Neural cell (in vitro differentiated cells): ENCODE measurements around the gene CREB3L4. TPM values are rescaled to one million over a fixed set of nuclear protein-coding genes. Genes with fewer than 3 reads are reported as not detected.
"Not testable (repeated sequence)": the region's sequence is repeated elsewhere in the genome, so short reads cannot be mapped to it uniquely, and the experiment has no call there.

Source experiments
- H2AFZ ChIP-seq: fragments of 200-600, 300-800 bp; sonication (generic), shearing (Covaris generic); 2 replicates; pipeline ENCODE4 v1.6.0; 2014; ENCODE audit warnings: low read depth, mild to moderate bottlenecking, antibody characterized with exemption, low read length, moderate library complexity
- H3F3A ChIP-seq: fragments of 200-600 bp; shearing (Covaris generic); 2 replicates; pipeline ENCODE4 v1.6.1; 2016; ENCODE audit warnings: mild to moderate bottlenecking, moderate library complexity, mixed read lengths, antibody characterized with exemption, low read length; ENCODE audit not compliant: insufficient read depth, poor library complexity, severe bottlenecking
- H3K27ac ChIP-seq: fragments of 200-600, 300-800 bp; sonication (generic), shearing (Covaris generic); 2 replicates; pipeline ENCODE4 v1.5.1; 2014; ENCODE audit warnings: mild to moderate bottlenecking, low read length, moderate library complexity
- H3K27me3 ChIP-seq: fragments of 300-800, 200-600 bp; sonication (generic), shearing (Covaris generic); 2 replicates; pipeline ENCODE4 v1.6.0; 2014; ENCODE audit warnings: mild to moderate bottlenecking, low read depth, low read length, moderate library complexity; ENCODE audit not compliant: insufficient read depth
- H3K36me3 ChIP-seq: fragments of 300-800, 200-600 bp; sonication (generic), shearing (Covaris generic); 2 replicates; pipeline ENCODE4 v1.5.1; 2014; ENCODE audit warnings: mild to moderate bottlenecking, antibody characterized with exemption, low read length, moderate library complexity; ENCODE audit not compliant: insufficient read depth
- H3K4me2 ChIP-seq: fragments of 300-800, 200-600 bp; sonication (generic), shearing (Covaris generic); 2 replicates; pipeline ENCODE4 v1.6.0; 2014; ENCODE audit warnings: mild to moderate bottlenecking, low read length
- H3K4me3 ChIP-seq: fragments of 300-800, 200-600 bp; sonication (generic), shearing (Covaris generic); 2 replicates; pipeline ENCODE4 v1.5.1; 2014; ENCODE audit warnings: mild to moderate bottlenecking, low read length, moderate library complexity
- H3K79me2 ChIP-seq: fragments of 200-600 bp; shearing (Covaris generic); replicated peaks from 2 replicates; pipeline ENCODE4 v1.6.0; 2014; ENCODE audit warnings: mild to moderate bottlenecking, low read length, moderate library complexity; ENCODE audit not compliant: insufficient read depth
- H3K9ac ChIP-seq: fragments of 300-800, 200-600 bp; sonication (generic), shearing (Covaris generic); 2 replicates; pipeline ENCODE4 v1.6.1; 2016; ENCODE audit warnings: mild to moderate bottlenecking, low read length, mixed read lengths
- H3K9me2 ChIP-seq: fragments of 200-600 bp; shearing (Covaris generic); 2 replicates; pipeline ENCODE4 v1.6.1; 2016; ENCODE audit warnings: mild to moderate bottlenecking, low read length, mixed read lengths; ENCODE audit not compliant: insufficient read depth
- H3K9me3 ChIP-seq: fragments of 200-600, 300-800 bp; sonication (generic), shearing (Covaris generic); 2 replicates; pipeline ENCODE4 v1.6.1; 2016; ENCODE audit warnings: mild to moderate bottlenecking, mixed run types, low read length, moderate library complexity, mixed read lengths
- H4K20me1 ChIP-seq: fragments of 200-600 bp; shearing (Covaris generic); 2 replicates; pipeline ENCODE4 v1.6.1; 2016; ENCODE audit warnings: mild to moderate bottlenecking, mixed run types; ENCODE audit not compliant: insufficient read depth
- CTCF ChIP-seq: fragments of 450-650 bp; IDR thresholded peaks from 2 replicates; pipeline ENCODE4 v1.5.1; 2014; ENCODE audit warnings: antibody characterized with exemption, mild to moderate bottlenecking, moderate library complexity; ENCODE audit not compliant: poor library complexity, severe bottlenecking
- EP300 ChIP-seq: fragments of 450-650 bp; conservative IDR thresholded peaks from 2 replicates; pipeline ENCODE4 v1.6.1; 2014; ENCODE audit warnings: antibody characterized with exemption, mild to moderate bottlenecking, moderate library complexity; ENCODE audit not compliant: poor library complexity, severe bottlenecking
- EZH2 ChIP-seq: fragments of 200-600, 300-800 bp; shearing (Covaris generic), sonication (generic); IDR thresholded peaks from 2 replicates; pipeline ENCODE4 v1.6.1; 2014; ENCODE audit warnings: antibody characterized with exemption, low read length, borderline replicate concordance, mild to moderate bottlenecking; ENCODE audit not compliant: insufficient read depth, poor library complexity, severe bottlenecking
- MXI1 ChIP-seq: fragments of 450-650 bp; conservative IDR thresholded peaks from 2 replicates; pipeline ENCODE4 v1.6.1; 2014; ENCODE audit warnings: antibody characterized with exemption, mild to moderate bottlenecking; ENCODE audit not compliant: poor library complexity, severe bottlenecking
- POLR2AphosphoS5 ChIP-seq: IDR thresholded peaks from 2 replicates; pipeline ENCODE4 v1.6.1; 2012
- RAD21 ChIP-seq: fragments of 450-650 bp; conservative IDR thresholded peaks from 2 replicates; pipeline ENCODE4 v1.6.1; 2014; ENCODE audit warnings: antibody characterized with exemption, mild to moderate bottlenecking, moderate library complexity
- REST ChIP-seq: IDR thresholded peaks from 2 replicates; pipeline ENCODE4 v1.6.1; 2012; ENCODE audit warnings: borderline replicate concordance
- SMC3 ChIP-seq: fragments of 450-650 bp; conservative IDR thresholded peaks from 2 replicates; pipeline ENCODE4 v1.6.1; 2014; ENCODE audit warnings: antibody characterized with exemption, mild to moderate bottlenecking, moderate library complexity; ENCODE audit not compliant: poor library complexity
- TAF1 ChIP-seq: IDR thresholded peaks from 2 replicates; pipeline ENCODE4 v1.6.1; 2012; ENCODE audit warnings: low read depth
- polyA plus RNA-seq: library from polyadenylated mRNA; depleted of rRNA; stranded (reverse); fragments of >200 nt; gene quantifications from 2 replicates; pipeline ENCODE4 v1.2.3, GENCODE V29; 2014

Gene CREB3L4
- polyA plus RNA-seq, 1 donor from 2014 or later, result 18.0 TPM

GRCh38 chr1:154006136-154006535 is 38.4 kb downstream of the CREB3L4 start:
- no peaks in the 10 kb centered on the region for H3K9me2 ChIP-seq
- no peak overlapping the region for H3K27ac ChIP-seq
- H3K9ac ChIP-seq, result no peak overlapping the region
- no peaks in the 10 kb centered on the region for H3K36me3 ChIP-seq
- no peaks in the 10 kb centered on the region for H4K20me1 ChIP-seq
- H3K4me3 ChIP-seq, result no peak overlapping the region
- H3K27me3 ChIP-seq, result no peaks in the 10 kb centered on the region
- H3K79me2 ChIP-seq, result no peaks in the 10 kb centered on the region
- no peak overlapping the region for H3K4me2 ChIP-seq
- H3F3A ChIP-seq, result no peaks in the 10 kb centered on the region
- no peaks in the 10 kb centered on the region for H3K9me3 ChIP-seq
- H2AFZ ChIP-seq, result no peak overlapping the region
- TF ChIP-seq TAF1, result no peak
- no peak for TF ChIP-seq EZH2
- TF ChIP-seq CTCF, result no peak
- no peak for TF ChIP-seq RAD21
- TF ChIP-seq POLR2AphosphoS5, result no peak
- no peak for TF ChIP-seq SMC3
- no peak for TF ChIP-seq EP300
- no peak for TF ChIP-seq REST
- no peak for TF ChIP-seq MXI1

- H3K4me3 ChIP-seq, result no peak overlapping the region
- no peak overlapping the region for H3K4me2 ChIP-seq
- no peaks in the 10 kb centered on the region for H3K9me2 ChIP-seq
- H3K9me3 ChIP-seq, result no peaks in the 10 kb centered on the region
- no peaks in the 10 kb centered on the region for H3F3A ChIP-seq
- H3K9ac ChIP-seq, result no peak overlapping the region
- no peak overlapping the region for H3K27ac ChIP-seq
- H3K36me3 ChIP-seq, result no peaks in the 10 kb centered on the region
- H3K27me3 ChIP-seq, result no peaks in the 10 kb centered on the region
- no peak for TF ChIP-seq EP300
- TF ChIP-seq MXI1, result no peak
- TF ChIP-seq RAD21, result no peak
- TF ChIP-seq POLR2AphosphoS5, result no peak
- no peak for TF ChIP-seq EZH2
- H4K20me1 ChIP-seq, result no peaks in the 10 kb centered on the region
- no peaks in the 10 kb centered on the region for H3K79me2 ChIP-seq
- no peak overlapping the region for H2AFZ ChIP-seq
These were observed 44.4 kb downstream of the CREB3L4 start for GRCh38 chr1:154012129-154012528.

GRCh38 chr1:154012543-154012942 is 44.8 kb downstream of the CREB3L4 start:
- H3K9me2 ChIP-seq, H3K4me3 ChIP-seq, H3K27me3 ChIP-seq, H3K9me3 ChIP-seq, H3K27ac ChIP-seq, H3K79me2 ChIP-seq, H3K36me3 ChIP-seq, H2AFZ ChIP-seq, H3K9ac ChIP-seq, H4K20me1 ChIP-seq, H3F3A ChIP-seq, H3K4me2 ChIP-seq: not testable (repeated sequence)
